MM.1S (cell line): ENCODE measurements around the gene PPL.

Experiments used
- CTCF ChIP-seq: fragments of 300-600 bp; sonication (generic); IDR thresholded peaks from 2 replicates; pipeline ENCODE4 v1.5.1; 2016; ENCODE audit warnings: antibody characterized with exemption, low read length, mixed read lengths
- EZH2phosphoT487 ChIP-seq: fragments of 300-600 bp; sonication (generic); IDR thresholded peaks from 2 replicates; pipeline ENCODE4 v1.6.1; 2018; ENCODE audit warnings: antibody characterized with exemption, low read length

DNA sequence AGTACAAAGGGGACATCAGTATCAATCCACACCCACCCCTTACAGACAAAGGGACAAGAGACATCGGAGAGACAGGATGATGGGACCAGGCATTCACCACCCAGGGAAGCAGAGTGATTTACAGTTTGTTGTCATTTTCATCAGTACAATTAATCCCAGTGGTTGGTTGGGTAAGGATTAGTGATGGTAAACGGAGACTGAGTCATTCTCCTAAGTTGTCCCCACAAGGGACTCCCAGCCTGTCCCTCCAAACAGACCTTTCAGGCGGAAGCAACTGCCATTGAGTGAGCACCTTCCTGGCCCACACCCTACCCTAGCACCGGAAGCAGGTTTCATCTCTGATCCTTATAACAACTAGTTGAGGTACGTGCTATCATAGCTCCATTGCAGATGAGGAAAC lies 11.2 kb downstream of the PPL start:
- TF ChIP-seq CTCF (no peak), EZH2phosphoT487 (no peak)
